Esophagus muscularis mucosa (tissue), 4 donors: ENCODE data around the gene PLEKHA7. TPM values are rescaled to one million over a fixed set of nuclear protein-coding genes. Genes with fewer than 3 reads are reported as not detected.

Source experiments
- DNase-seq: peaks from one replicate; pipeline ENCODE4 v3.0.0-alpha.2; 2017; ENCODE audit errors: extremely low spot score
- H3K27ac ChIP-seq, 4 donors: fragments of 200-600 bp; sonication (generic); replicated peaks in 1 of 4; 1 replicate in 3 of 4; 2 replicates in 1 of 4; pipeline ENCODE4 v1.5.1; 2016 to 2019; ENCODE audit warnings: mild to moderate bottlenecking in 1 of 4
- H3K27me3 ChIP-seq, 4 donors: fragments of 200-600 bp; sonication (generic); one replicate each; pipeline versions ENCODE4 v1.5.1 to v1.6.0; 2016 to 2019
- H3K36me3 ChIP-seq, 4 donors: fragments of 200-600 bp; sonication (generic); one replicate each; pipeline ENCODE4 v1.5.1; 2016 to 2019
- H3K4me1 ChIP-seq, 4 donors: fragments of 200-600 bp; sonication (generic); one replicate each; pipeline ENCODE4 v1.5.1; 2016 to 2019
- H3K4me3 ChIP-seq, 4 donors: fragments of 200-600 bp; sonication (generic); 1 replicate in 2 of 4; 2 replicates in 2 of 4; pipeline ENCODE4 v1.5.1; 2016 to 2019; ENCODE audit warnings: mild to moderate bottlenecking in 4 of 4, moderate library complexity in 1 of 4
- H3K9me3 ChIP-seq, 4 donors: fragments of 200-600 bp; sonication (generic); 1 replicate in 3 of 4; 2 replicates in 1 of 4; pipeline ENCODE4 v1.5.1; 2016 to 2019
- EP300 ChIP-seq: sonication (generic); formaldehyde crosslinking; IDR thresholded peaks from one replicate; pipeline ENCODE4 v1.6.1; 2017; ENCODE audit warnings: antibody characterized with exemption
- POLR2A ChIP-seq: fragments of 450-650 bp; IDR thresholded peaks from one replicate; pipeline ENCODE4 v1.6.1; 2017; ENCODE audit warnings: antibody characterized with exemption, moderate library complexity, mild to moderate bottlenecking, low read depth
- POLR2AphosphoS5 ChIP-seq, 2 donors: sonication (generic); formaldehyde crosslinking; IDR thresholded peaks; one replicate each; pipeline ENCODE4 v1.6.1; 2017; ENCODE audit warnings: antibody characterized with exemption in 2 of 2
- WGBS: methylation state at CpG from one replicate; pipeline ENCODE4 v1.1.5; 2018; 5-methylcytosine and 5-hydroxymethylcytosine counted together
- intact Hi-C: fragments of 100-400 bp; cut with DNase I; formaldehyde crosslinking; loops from one replicate; pipeline ENCODE4 v1.15.1; 2023
- total RNA-seq, 4 donors: library from RNA; depleted of rRNA; stranded (reverse); fragments of >200 nt; gene quantifications; one replicate each; pipeline versions ENCODE4 v1.1.0 to v1.2.1, GENCODE V29; 2016
- TF ChIP-seq, protein P1 (sequence below), 3 experiments: fragments of 200-600 bp in 2 of 3; fragments of 450-650 bp in 1 of 3; sonication (generic) in 2 of 3; IDR thresholded peaks; one replicate each; pipeline ENCODE4 v1.5.1; 2017 to 2019; ENCODE audit warnings: antibody characterized with exemption in 3 of 3, mild to moderate bottlenecking in 2 of 3, moderate library complexity in 1 of 3

PLEKHA7 gene
- total RNA-seq, 4 donors from 2014 or later: 5.8 to 9.1 (median 7.7) TPM

DNA sequence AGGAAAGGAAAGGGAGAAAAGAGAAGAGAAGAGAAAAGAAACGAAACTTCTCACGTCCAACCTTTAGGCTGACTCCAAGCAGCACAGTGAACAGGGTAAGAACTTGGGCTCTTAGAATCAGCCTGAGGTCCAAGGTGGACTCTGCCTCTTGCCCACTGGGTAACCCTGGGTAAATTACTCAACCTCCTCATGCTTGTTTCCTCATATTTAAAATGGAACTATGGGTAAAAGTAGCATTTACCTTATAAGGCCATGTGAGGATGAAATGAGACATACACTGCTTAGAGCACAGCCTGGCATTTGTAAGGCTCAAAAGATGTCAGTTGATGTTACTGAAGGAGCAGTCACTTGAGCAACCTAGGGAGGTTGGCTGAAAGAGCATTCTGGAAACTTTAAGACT is 167.9 kb downstream of the PLEKHA7 start:
- Histone ChIP-seq H3K4me3 (no peak overlapping the region), H3K4me1 (no peaks in the 10 kb centered on the region), H3K9me3 (no peaks in the 10 kb centered on the region), H3K27me3 (no peaks in the 10 kb centered on the region), H3K27ac (no peak overlapping the region), H3K36me3 (peaks cover 0 to 31% (median 20%) of the 10 kb centered on the region in 4 donors)
- TF ChIP-seq POLR2A (no peak), POLR2AphosphoS5 (IDR thresholded peaks at IDR 0.05) (no peak), EP300 (no peak)
- TF ChIP-seq, protein P1, sequence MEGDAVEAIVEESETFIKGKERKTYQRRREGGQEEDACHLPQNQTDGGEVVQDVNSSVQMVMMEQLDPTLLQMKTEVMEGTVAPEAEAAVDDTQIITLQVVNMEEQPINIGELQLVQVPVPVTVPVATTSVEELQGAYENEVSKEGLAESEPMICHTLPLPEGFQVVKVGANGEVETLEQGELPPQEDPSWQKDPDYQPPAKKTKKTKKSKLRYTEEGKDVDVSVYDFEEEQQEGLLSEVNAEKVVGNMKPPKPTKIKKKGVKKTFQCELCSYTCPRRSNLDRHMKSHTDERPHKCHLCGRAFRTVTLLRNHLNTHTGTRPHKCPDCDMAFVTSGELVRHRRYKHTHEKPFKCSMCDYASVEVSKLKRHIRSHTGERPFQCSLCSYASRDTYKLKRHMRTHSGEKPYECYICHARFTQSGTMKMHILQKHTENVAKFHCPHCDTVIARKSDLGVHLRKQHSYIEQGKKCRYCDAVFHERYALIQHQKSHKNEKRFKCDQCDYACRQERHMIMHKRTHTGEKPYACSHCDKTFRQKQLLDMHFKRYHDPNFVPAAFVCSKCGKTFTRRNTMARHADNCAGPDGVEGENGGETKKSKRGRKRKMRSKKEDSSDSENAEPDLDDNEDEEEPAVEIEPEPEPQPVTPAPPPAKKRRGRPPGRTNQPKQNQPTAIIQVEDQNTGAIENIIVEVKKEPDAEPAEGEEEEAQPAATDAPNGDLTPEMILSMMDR (IDR thresholded peaks at IDR 0.05): no peak
- 92% methylated on average over 2 of the region's 2 CpGs for WGBS
- DNase-seq: no peak
- intact Hi-C loops: no loop called here

DNA sequence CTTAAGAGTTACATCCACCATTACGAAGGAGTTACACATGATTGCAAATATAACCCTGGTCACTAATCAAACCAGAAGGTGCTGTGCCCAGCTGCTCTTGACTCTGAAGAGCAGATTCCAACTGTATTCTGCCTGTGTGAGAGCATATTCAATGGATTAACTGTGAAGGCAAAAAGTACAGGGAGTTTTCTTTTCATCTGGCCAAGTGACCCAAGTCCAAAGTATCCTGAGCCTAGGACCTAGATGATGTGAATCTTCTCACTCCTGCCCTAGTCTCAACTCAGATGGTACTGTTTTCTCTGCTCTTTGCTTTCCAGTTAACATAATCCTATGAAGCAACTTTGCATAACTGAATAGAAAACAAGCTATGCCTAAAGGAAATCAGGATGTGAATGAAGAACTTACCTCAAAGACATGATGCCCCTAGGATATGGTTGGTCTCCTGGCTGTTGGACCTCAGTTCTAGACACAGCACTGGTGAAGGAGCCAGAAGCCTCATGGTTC is 169.9 kb downstream of the PLEKHA7 start:
- WGBS: 100% methylated on average over 1 of the region's 1 CpG
- DNase-seq: no peak

DNA sequence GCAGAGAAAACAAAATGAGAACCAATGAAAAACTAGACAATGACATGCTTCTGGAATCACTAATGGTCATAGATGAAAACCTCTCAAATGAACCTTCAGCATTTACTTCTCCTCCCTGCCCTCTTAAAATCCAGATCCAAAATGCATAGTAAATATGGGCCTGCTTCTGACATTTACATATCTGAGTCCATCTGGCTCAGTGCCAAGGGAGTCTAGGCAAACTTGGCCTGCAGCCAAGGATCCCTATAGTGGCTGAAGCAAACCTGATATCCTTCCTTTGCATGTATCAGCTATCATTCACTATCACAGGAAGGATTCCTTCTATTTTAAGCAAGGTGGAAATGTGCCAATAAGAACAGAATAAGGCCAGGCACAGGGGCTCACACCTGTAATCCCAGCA is 170.9 kb downstream of the PLEKHA7 start:
- DNase-seq: no peak
- intact Hi-C loops: no loop called here

More for the DNA sequence above, 169.9 kb downstream of the PLEKHA7 start:
- no peak overlapping the region for H3K27ac ChIP-seq
- H3K27me3 ChIP-seq: no peaks in the 10 kb centered on the region
- no peaks in the 10 kb centered on the region for H3K4me1 ChIP-seq
- H3K36me3 ChIP-seq: peaks cover 5 to 30% (median 17%) of the 10 kb centered on the region in 4 donors
- H3K4me3 ChIP-seq: no peak overlapping the region
- TF ChIP-seq POLR2AphosphoS5 (IDR thresholded peaks at IDR 0.05) (no peak), POLR2A (no peak), EP300 (no peak)
- TF ChIP-seq, protein P1 (IDR thresholded peaks at IDR 0.05): no peak
- no peaks in the 10 kb centered on the region for H3K9me3 ChIP-seq
- intact Hi-C loops: no loop called here

DNA sequence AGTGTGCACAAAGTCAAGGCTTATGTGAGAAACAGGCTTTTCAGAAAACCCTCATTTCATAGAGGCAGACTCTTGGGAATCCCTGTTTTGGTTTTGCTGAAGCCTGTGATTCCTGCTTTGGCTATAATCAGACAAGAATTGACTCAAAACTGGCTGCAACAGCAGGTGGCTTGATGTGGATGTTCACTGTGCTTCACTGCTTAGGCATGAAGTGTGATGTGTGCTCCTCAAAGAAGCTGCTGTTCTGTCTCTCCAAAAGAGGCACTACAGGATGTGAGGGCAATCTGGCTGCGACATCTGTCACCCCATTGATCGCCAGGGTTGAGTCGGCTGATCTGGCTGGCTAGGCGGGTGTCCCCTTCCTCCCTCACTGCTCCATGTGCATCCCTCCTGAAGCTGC is 172.2 kb downstream of the PLEKHA7 start:
- TF ChIP-seq POLR2AphosphoS5 (IDR thresholded peaks at IDR 0.05): no peak
- TF ChIP-seq, protein P1 (IDR thresholded peaks at IDR 0.05): no peak
- TF ChIP-seq EP300: no peak
- no peak for TF ChIP-seq POLR2A
- Histone ChIP-seq H3K9me3 (no peaks in the 10 kb centered on the region), H3K36me3 (peaks cover 5 to 30% (median 17%) of the 10 kb centered on the region in 4 donors), H3K27ac (no peak overlapping the region), H3K4me1 (no peaks in the 10 kb centered on the region), H3K4me3 (no peak overlapping the region), H3K27me3 (no peaks in the 10 kb centered on the region)
- intact Hi-C loops: no loop called here
- no peak for DNase-seq
- WGBS: 96% methylated on average over 4 of the region's 4 CpGs

More for the DNA sequence above, 170.9 kb downstream of the PLEKHA7 start:
- Histone ChIP-seq H3K4me3 (no peak overlapping the region), H3K27me3 (no peaks in the 10 kb centered on the region), H3K9me3 (no peaks in the 10 kb centered on the region), H3K4me1 (no peaks in the 10 kb centered on the region), H3K36me3 (peaks cover 5 to 30% (median 17%) of the 10 kb centered on the region in 4 donors), H3K27ac (no peak overlapping the region)
- TF ChIP-seq POLR2A (no peak), EP300 (no peak), POLR2AphosphoS5 (IDR thresholded peaks at IDR 0.05) (no peak)
- TF ChIP-seq, protein P1 (IDR thresholded peaks at IDR 0.05): no peak

DNA sequence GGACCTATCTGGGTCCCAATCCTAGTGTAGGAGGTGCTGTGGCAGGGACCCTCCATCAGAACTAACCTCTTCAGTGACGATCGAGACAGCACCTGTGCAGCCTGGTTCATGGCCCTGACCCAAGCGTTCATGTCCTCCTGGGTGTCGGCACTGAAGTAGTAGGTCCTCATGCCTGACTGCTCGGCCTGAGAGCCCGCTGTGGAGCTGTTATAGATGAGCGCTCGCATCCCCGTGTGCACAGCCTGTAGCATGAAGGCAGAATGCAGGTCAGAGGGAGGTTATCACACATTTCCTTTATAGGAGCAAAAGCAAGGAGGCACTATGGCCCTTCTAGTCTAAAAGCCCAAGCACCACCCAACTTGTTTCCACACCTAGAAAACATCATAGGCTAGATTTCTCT is 172.7 kb downstream of the PLEKHA7 start:
- peaks cover 5 to 30% (median 17%) of the 10 kb centered on the region in 4 donors for H3K36me3 ChIP-seq
- DNase-seq: no peak
- intact Hi-C loops: no loop called here

More for the DNA sequence above, 172.7 kb downstream of the PLEKHA7 start:
- WGBS: 92% methylated on average over 9 of the region's 9 CpGs
- Histone ChIP-seq H3K27me3 (no peaks in the 10 kb centered on the region), H3K4me1 (no peaks in the 10 kb centered on the region), H3K4me3 (no peak overlapping the region), H3K27ac (no peak overlapping the region), H3K9me3 (no peaks in the 10 kb centered on the region)
- TF ChIP-seq POLR2AphosphoS5 (IDR thresholded peaks at IDR 0.05) (no peak), POLR2A (no peak), EP300 (no peak)
- TF ChIP-seq, protein P1 (IDR thresholded peaks at IDR 0.05): no peak
